ENCODE measurements around the gene ADK. TPM values are rescaled to one million over a fixed set of nuclear protein-coding genes. Genes with fewer than 3 reads are reported as not detected.

ADK gene
- total RNA-seq, 1 donor from 2014 or later, result 28.5 TPM

GRCh38 chr10:74642901-74643595, 492.0 kb downstream of the ADK start:
- H3K36me3 Mint-ChIP-seq, result peaks cover 12% of the 10 kb centered on the region
- no peaks in the 10 kb centered on the region for H3K27me3 Mint-ChIP-seq
- peaks cover 9% of the 10 kb centered on the region for H3K9me3 Mint-ChIP-seq
- H3K4me3 Mint-ChIP-seq, result no peak overlapping the region
- no peak for DNase-seq (ENCODE audit: extremely low spot score, unreplicated experiment)
- H3K4me1 Mint-ChIP-seq (ENCODE audit: unreplicated experiment), result peaks cover 4% of the 10 kb centered on the region
- TF ChIP-seq CTCF (conservative IDR thresholded peaks at IDR 0.05), result no peak
- H3K27ac Mint-ChIP-seq, result no peak overlapping the region

GRCh38 chr10:74643596-74643975, 492.6 kb downstream of the ADK start:
- DNase-seq (ENCODE audit: extremely low spot score, unreplicated experiment), result no peak
- no peak overlapping the region for H3K4me3 Mint-ChIP-seq
- H3K9me3 Mint-ChIP-seq, result peaks cover 9% of the 10 kb centered on the region
- H3K27me3 Mint-ChIP-seq, result no peaks in the 10 kb centered on the region
- H3K27ac Mint-ChIP-seq, result no peak overlapping the region
- peaks cover 12% of the 10 kb centered on the region for H3K36me3 Mint-ChIP-seq
- TF ChIP-seq CTCF (conservative IDR thresholded peaks at IDR 0.05), result no peak
- peaks cover 4% of the 10 kb centered on the region for H3K4me1 Mint-ChIP-seq (ENCODE audit: unreplicated experiment)

GRCh38 chr10:74644738-74645137, 493.7 kb downstream of the ADK start:
- DNase-seq (ENCODE audit: extremely low spot score, unreplicated experiment), result no peak
- no peak for TF ChIP-seq CTCF (conservative IDR thresholded peaks at IDR 0.05)
- Mint-ChIP-seq H3K27me3 (no peaks in the 10 kb centered on the region), H3K4me3 (no peak overlapping the region), H3K27ac (no peak overlapping the region), H3K36me3 (peaks cover 12% of the 10 kb centered on the region), H3K9me3 (peaks cover 12% of the 10 kb centered on the region), H3K4me1 (ENCODE audit: unreplicated experiment) (peaks cover 4% of the 10 kb centered on the region)

GRCh38 chr10:74645692-74646091, 494.7 kb downstream of the ADK start:
- DNase-seq (ENCODE audit: extremely low spot score, unreplicated experiment), result no peak
- H3K27ac Mint-ChIP-seq, result no peak overlapping the region
- TF ChIP-seq CTCF (conservative IDR thresholded peaks at IDR 0.05), result no peak
- no peak overlapping the region for H3K4me3 Mint-ChIP-seq
- H3K36me3 Mint-ChIP-seq, result peaks cover 12% of the 10 kb centered on the region
- no peaks in the 10 kb centered on the region for H3K27me3 Mint-ChIP-seq
- H3K9me3 Mint-ChIP-seq, result peaks cover 13% of the 10 kb centered on the region
- H3K4me1 Mint-ChIP-seq (ENCODE audit: unreplicated experiment), result no peaks in the 10 kb centered on the region

GRCh38 chr10:74650613-74651012, 499.6 kb downstream of the ADK start:
- Mint-ChIP-seq H3K4me1 (ENCODE audit: unreplicated experiment) (no peaks in the 10 kb centered on the region), H3K9me3 (peaks cover 9% of the 10 kb centered on the region), H3K27me3 (no peaks in the 10 kb centered on the region), H3K4me3 (no peak overlapping the region), H3K27ac (no peak overlapping the region), H3K36me3 (peaks cover 9% of the 10 kb centered on the region)
- no peak for TF ChIP-seq CTCF (conservative IDR thresholded peaks at IDR 0.05)
- DNase-seq (ENCODE audit: extremely low spot score, unreplicated experiment), result no peak
